Suprapubic skin (tissue), 3 donors: Measurements from ENCODE around the gene LYAR.

Experiments
- POLR2A ChIP-seq, 2 donors: fragments of 450-650 bp; IDR thresholded peaks; one replicate each; pipeline ENCODE4 v1.6.1; 2017; ENCODE audit warnings: antibody characterized with exemption in 2 of 2, mild to moderate bottlenecking in 2 of 2, moderate library complexity in 2 of 2
- TF ChIP-seq, protein P1 (sequence below), 2 donors: fragments of 200-600 bp in 1 of 2; fragments of 450-650 bp in 1 of 2; sonication (generic) in 1 of 2; IDR thresholded peaks; one replicate each; pipeline ENCODE4 v1.5.1; 2016 to 2019; ENCODE audit warnings: antibody characterized with exemption in 2 of 2, mild to moderate bottlenecking in 1 of 2, moderate library complexity in 1 of 2

DNA sequence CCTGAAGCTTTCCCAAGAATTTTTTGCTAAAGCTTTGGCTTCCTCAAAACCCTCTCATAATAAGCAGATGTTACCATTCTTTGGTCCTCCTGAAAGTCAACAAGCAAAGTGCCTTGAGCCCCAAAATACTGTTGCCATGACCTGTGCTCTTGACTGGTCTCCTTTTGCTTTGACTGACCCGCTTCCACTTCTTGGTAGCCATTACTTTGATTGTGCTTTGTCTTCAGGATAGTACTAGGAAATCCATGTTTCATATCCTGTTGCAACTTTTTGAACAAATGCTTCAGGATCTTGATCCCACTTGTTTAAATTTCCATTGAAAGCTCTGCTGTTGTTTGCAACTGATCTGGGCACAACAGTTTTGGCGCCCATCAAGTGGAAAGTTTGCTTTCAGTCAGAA is 56.3 kb downstream of the LYAR start:
- TF ChIP-seq POLR2A (IDR thresholded peaks at IDR 0.05), result no peak
- TF ChIP-seq, protein P1, sequence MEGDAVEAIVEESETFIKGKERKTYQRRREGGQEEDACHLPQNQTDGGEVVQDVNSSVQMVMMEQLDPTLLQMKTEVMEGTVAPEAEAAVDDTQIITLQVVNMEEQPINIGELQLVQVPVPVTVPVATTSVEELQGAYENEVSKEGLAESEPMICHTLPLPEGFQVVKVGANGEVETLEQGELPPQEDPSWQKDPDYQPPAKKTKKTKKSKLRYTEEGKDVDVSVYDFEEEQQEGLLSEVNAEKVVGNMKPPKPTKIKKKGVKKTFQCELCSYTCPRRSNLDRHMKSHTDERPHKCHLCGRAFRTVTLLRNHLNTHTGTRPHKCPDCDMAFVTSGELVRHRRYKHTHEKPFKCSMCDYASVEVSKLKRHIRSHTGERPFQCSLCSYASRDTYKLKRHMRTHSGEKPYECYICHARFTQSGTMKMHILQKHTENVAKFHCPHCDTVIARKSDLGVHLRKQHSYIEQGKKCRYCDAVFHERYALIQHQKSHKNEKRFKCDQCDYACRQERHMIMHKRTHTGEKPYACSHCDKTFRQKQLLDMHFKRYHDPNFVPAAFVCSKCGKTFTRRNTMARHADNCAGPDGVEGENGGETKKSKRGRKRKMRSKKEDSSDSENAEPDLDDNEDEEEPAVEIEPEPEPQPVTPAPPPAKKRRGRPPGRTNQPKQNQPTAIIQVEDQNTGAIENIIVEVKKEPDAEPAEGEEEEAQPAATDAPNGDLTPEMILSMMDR (IDR thresholded peaks at IDR 0.05), result no peak
